ENCODE measurements around the gene EHD4.

The EHD4 gene

DNA sequence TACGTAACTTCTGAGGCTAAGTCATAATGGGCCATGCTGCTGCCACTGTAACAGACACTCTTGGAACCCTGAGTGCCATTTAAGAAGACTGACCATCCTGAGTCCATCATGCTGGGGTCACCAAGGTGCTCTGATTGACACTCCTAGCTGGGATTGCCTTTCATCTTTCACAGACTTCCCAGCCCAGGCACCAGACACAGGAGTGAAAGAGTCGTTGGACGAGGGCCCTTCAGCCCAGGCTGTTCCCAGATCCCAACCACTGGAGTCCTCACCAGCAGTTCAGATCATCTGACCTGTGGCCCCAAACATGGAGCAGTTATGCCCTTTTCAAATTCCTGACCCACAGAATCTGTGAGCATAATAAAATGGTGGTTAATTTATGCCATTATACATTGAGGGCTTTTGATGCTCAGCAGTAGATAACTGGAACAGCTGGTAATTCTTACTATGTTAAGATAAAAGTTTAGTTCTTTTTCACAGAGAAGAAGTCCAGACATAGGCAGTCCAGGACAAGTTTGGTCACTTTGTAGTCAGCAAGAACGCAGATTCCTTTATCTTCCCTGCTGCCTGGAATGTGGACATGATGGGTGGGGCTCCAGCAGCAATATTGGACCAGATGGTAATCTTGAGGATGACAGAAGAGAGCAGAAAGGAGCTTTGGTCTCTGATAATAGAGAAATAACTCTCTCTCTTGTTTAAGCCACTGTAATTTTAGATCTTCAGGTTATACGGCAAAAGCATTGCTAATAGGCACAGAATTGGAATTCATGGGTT is 7.3 kb upstream of the EHD4 start:
- no peak for DNase-seq

DNA sequence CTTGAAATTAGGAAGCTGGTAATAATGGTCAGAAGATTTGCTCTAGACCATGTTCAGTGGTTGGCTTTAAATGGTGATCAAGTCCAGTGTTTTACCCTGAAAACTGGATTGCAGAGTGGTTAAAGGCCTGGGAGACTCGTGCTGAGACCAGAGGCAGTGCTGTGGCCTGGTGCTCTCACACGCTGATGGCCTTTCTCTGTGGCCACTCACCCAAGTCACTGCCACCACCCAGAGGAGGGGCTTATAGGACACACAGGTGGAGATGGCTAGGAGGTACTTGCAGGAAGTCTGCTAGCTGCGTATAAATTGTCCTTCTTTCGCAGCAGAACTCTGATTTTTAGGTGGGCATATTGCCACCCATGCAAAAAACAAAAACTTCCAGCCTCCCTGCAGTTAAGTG is 6.2 kb upstream of the EHD4 start:
- no peak for DNase-seq

DNA sequence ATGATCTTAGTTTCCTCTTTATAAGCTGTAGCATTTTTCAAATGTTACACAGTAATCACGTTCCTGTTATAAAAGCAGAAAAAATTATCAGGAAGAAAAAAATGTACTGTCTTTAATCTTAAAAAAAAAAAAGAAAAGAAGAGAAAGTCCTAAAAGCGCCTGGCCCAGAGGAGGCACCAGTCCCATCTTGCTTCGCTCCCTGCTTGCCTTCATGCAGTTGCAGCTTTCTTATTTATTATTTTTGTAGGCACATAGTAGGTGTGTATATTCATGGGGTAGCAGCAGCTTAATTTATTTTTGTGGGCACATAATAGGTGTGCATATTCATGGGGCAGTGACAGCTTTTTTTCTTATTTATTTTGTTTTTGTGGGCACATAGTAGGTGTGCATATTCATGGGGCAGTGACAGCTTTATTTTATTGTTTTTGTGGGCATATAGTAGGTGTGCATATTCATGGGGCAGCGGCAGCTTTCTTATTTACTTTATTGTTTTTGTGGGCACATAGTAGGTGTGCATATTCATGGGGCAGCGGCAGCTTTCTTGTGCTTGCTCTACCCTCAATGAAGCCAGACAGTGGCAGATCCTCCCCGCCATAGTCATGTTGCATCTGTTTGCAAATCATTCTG is 5.5 kb upstream of the EHD4 start:
- DNase-seq, result no peak

DNA sequence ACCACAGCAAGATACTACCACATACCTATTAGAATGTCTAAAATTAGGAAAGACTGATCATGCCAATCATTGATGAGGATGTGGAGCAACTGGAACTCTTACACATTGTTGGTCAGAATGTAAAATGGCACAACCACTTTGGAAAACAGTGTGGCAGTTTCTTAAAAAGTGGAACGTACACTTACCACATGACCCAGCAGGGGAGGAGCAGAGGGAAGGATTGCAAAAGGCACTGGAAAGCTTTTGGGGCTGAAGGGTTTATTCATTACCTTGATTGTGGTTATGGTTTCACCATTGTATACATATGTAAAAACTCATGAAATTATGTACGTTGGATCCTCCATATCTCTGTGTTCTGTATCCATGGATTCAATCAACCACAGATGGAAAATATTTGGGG is 3.3 kb upstream of the EHD4 start:
- no peak for DNase-seq

DNA sequence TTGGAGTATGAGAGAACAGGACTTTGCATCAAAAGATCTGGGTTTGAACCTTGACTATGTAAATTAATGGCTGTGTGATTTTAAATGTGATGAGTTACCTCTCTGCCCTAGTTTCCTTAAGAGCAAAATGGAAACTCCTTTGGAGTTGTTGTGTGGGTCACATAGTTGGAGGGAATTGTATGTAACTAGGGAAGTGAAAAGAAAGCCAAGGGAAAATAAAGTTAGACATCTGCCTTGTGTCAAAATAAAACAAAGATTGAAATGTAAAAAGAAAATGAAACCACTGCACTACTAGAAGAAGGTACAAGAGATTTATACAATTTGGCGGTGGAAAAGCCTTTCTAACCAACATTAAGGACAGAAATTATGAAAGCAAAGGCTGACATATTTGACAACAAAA is 1.7 kb upstream of the EHD4 start:
- no peak for DNase-seq

DNA sequence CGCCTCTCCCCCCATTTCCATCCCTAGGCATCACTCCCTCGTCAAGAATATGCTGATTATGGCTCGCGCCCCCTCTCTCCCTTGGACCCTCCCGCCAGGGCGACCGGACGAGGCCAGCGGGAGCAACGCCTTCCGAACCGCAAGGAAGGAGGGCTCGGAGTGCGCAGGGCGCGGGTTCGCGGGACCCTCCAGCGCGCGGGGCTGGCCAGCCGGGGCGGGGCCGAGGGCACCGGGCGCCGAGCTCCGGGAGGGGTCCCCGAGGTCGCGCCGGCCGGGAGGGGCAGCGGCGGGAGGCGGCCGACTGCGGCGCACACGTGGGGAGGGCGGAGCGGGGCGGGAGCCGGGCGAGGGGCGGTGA is 483 bp downstream of the EHD4 start:
- DNase-seq, result no peak

DNA sequence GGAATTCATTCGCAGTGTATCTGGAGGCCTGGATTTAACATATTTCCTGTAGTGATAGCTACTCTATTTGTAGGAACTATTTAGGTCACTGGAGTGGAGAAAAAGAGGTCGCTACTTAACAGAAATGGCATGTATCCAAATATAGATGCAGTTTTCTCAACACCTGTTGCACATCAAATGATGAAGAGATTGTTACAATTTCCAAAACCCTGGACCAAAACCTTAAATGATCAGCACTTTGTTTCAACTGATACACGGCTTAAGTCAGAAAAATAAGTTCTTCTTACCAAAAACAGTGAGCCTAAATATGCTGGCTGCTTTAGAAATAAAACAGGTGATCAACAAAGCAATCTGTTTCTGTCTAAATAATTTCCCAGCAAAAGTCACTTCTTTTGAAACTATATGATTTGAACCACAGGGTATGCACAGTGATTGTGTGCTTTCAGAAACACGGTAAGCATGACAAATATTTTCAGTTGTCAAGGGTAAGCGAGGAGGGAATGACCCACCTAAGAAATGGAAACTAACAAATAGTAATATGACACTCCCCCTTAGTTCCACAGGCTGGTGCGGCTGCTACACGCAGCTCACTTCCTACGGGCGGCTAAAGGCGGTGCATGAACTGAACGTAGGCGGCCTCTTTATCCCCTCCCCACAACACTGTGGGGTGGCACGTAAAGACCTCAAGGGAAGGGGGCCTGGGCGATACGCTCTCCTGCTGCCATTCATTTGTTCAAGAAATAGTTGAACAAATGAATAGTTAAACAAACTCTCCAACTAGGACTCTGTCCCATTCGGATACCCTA is 1.1 kb downstream of the EHD4 start:
- DNase-seq, result peak; percentile 50

DNA sequence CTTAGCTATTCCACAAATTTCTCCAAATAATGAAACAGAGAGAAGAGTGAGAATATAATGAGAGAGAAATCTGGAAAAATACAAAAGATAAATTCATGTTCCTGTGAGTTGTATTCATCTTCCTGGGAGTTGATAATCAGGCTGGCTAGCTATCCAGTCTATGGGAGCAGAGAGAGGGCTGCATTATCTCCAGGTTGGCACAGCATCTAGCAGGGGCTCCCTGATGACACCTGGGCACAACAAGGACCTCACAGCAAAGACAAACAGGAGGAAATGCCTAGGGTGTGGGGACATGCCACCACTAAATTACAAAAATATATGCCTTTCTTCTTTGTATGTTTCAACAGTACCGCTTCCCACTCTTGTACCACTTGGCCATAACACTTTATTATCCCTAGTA is 1.9 kb downstream of the EHD4 start:
- DNase-seq, result no peak

DNA sequence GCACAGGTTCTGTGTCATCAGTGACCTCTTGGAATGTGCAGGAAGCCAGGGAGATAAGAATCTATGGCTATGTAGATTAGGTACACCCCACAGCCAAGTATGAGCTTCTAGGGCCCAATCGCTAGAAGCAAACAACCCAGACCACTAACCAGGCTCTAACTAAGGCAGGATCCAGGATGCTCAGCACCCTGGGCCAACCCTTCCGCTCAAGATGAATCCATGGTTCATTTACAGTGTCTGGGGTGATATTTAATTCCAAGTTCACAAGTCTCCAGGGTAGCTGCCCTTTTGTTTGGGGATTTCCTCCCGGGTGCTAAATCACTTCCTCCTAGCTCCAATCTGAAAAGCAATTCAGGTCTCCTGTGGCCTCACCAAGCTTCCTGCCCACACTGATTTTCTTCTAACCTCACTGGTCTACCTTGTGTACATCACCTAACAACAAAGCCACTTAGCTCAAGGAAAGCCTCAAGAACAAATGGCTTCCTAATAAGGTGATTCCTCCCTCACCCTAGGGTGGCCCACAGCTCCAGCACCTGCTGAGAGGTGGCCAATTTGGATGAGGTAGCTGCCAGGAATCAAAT is 2.4 kb downstream of the EHD4 start:
- DNase-seq, result no peak

DNA sequence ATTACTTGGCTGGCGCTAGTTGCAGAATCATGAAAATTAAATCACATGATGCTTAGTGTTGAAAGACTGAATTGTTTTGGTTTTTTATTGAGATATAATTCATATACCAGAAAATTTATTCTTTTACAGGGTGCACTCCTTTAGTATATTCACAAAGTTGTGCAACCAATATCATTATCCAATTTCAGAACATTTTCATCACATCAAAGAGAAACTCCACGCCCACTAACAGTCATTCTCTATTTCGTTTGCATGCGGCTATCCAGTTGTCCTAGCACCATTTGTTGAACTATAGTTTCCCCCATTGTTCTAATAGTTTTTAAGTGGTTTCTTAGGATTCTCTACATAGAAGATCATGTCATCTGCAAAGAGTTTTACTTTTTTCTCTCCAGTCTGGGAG is 3.7 kb downstream of the EHD4 start:
- no peak for DNase-seq

DNA sequence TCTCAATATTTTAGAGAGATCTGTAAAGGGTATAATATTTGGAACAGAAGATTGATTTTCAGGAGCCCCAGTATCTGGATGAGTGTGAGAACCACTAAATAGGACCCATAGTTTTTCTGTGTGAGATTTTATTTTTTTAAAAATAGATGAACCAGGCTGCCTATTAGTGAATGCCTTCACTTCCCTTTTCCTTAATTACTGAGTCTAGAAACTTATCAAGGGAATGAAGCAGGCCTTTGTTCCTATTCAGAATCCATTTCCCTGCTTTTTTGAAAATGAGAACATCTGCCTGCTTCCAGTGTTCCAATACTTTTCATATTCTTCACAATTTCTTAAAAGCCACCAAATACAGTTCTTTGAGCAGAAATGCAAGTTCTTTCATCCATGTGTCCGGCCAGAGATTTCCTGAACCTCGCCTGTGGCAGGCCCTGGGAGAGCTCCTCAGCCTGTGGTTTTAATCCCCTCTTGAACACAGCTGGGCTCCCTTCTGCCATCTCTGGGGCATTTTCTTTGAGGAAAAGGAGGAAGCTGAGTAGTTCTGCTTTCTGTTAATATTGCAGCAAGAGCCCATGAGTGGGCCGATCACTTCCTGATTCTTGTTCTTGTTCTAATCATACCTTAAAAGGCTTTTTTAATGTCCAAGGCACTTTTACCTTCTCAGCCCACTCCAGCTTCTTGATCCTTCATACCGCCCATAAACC is 4.7 kb downstream of the EHD4 start:
- no peak for DNase-seq

DNA sequence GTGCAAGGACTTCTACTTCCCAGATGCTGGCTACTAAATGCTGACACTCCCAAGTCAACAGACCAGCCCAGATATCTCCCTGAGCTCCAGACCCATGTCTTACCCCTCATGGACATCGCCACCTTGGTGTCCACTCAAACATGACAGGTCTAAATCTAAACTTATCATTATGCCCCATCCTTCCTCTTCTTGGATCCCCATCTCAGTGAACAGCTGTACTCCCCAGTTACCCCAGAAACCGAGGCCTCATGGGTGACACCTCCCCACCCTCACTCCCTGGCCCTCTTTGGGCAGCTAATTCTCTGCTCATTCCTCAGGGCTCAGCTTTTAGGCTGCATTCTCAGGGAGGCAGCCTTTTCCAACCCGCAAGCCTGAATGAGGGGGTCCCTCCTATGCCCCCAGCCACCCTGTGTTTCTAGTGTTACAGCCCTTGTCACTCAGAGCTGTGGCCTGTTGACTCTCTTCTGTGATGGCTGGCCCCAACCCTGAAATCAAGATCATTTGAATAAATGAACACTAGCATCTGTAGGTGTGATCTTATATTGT is 5.4 kb downstream of the EHD4 start:
- DNase-seq, result no peak

DNA sequence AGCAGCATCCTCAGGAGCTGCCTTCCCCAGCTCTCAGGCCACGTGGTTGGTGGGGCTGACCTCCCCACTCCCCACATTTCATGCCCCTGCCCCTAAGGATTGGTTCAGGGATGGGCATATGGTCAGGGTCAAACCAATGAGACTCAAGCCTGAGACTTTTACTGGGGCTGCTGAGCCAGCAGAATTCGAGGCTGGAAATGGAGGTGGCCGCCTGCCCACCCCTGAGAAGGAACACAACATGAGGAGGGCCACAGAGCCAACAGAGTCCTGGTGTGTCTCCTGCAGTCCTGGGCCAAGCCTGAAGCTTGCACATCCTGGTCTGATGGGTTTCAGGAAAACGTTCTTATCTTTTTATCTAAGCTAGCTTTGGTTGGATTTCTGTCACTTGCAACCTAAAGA is 5.9 kb downstream of the EHD4 start:
- no peak for DNase-seq

DNA sequence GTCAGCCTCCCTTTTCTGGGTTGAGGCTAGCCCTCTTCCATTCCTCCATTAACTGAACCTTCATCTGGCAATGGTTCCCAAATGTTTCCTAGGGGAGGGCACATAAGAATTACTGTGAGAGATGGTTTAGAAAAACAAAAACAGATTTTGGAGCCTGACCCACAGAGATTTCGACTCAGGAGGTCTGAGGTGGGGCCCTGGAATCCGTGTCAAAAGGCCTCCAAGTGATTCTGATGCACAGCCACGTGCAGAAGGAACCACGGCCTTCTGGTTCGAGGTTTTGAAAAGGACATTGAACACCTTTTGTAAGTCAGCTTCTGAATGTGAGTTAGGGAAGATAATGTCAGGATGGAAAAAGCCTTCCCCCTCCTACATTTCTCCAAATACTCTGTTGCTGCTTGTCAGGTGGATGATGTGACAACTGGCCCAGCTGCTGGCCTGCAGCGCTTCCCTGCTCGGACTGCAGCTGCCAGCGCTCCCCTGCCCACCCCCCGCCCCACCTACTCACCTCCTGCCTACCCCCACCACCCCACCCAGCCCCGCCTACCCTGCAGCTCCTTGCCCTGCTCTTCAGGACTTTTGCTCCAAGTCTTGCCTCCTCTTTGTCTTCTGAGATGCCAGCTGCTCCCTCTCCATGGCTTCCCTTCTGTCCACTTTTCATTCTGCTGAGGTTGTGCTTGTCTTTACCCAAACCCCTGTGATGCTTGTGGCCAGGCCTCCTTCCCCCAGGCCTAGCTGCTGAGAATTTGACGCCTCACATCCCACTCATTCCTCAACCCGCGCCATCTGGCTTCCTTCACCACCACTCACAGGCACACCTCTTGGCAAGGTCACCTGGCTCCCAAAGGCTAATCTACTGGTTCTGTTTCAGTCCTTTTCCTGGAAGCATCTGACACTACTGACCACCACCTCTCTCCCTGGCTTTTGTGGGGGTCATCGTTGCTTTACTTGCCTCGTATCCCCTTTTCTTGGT is 6.6 kb downstream of the EHD4 start:
- no peak for DNase-seq

DNA sequence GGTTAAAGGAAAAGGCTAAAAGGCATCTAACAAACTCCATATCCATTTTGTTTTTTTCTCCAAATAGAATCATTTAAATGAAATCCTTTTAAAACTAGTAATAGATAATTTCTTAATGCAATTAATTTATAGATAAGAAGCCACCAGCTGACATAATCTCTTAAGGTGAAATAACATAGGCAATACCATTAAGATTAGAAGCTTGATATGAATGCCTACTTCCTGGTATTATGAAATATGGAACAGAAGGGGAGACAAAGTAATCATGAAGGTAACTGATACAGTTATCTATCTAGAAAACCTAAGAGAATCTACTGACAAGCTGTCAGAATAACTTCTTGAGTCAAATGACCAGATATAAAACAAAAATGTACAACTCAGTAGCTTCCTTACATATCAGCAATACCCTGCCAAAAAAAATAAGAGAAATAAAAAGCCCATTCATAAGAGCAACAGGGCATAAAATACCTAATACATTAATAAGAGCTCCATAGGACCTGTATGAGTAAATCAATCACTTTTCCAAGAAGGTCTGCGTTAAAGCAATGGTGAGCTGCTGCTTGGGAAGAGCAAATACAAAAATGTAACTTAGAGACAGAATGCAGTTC is 10.7 kb downstream of the EHD4 start:
- no peak for DNase-seq

DNA sequence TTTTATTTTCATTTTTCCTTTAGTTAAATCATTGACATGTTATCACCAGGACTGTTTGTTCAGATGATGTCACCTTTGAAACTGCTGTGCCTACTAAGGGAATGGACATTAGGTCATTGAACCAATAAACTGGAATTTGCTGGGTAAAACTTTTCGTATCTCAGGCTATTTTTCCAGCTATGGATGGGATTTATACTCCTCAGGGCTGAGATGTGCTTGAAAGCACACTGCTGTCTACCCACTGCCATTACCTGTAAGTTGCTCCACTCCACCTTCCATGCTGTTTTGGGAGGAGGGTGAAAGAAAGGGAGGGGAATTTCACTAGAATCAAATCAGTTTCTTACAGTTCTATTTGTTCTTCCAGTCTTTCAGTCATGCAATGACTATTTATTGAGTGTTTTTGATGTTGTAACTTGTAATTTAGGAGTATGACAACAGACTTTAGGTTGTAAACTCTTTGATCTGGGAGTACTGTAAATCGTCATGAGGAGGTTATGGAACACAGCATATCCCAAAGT is 11.3 kb downstream of the EHD4 start:
- DNase-seq, result no peak

DNA sequence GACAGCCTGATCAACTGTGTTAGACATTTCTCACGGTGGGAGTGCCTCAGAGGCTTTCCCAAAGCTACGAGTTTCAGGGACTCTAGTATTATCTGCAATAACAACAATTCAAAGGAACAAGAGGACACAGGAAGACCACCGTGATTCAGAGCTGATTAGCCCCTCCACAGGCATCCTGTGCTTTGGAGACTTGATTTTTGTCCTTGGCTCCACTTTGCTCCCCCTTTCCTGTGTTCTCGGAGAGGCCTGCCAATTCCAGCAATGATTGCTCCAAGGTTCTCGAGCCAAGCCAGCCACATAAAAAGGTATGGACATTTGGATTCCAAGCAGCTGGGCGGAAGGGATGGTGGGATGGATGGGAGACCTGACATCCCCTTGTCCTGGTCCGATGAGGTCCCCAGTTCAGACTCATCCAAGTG is 14.3 kb downstream of the EHD4 start:
- no peak for DNase-seq

DNA sequence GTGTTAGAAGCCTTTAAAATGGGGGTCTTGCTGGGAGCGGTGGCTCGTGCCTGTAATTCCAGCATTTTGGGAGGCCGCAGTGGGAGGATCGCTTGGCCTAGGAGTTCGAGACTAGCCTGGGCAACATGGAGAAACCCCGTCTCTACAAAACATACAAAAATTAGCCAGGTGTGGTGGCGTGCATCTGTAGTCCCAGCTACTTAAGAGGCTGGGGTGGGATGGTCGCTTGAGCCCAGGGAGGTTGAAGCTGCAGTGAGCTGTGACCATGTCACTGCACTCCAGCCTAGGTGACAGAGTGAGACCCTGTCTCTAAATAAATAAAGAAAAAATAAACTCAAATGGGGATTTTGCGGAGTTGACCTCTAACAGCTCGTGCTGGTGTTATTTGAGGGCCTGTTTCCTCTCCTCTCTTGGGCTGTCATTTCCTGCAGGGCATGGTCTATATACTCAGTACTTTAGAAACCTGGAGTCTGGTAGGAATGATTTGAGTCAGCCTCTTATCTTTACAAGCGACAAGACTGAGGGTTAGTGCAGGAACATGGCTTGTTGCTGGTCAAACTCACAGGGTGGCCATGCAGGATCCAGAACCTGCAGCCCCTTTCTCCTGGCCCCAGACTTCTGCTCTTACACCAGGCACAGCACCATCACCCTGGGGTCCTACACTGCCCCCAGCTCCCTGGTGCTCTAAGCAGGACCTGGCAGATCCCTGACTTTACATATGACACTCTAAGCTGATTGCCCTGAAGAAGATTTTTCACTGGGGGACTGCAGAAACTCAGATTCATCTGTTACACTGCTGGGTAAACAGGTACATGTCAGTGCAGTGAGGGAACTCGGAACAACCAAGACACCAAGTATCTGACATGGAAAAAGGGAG is 15.1 kb downstream of the EHD4 start:
- DNase-seq, result no peak

DNA sequence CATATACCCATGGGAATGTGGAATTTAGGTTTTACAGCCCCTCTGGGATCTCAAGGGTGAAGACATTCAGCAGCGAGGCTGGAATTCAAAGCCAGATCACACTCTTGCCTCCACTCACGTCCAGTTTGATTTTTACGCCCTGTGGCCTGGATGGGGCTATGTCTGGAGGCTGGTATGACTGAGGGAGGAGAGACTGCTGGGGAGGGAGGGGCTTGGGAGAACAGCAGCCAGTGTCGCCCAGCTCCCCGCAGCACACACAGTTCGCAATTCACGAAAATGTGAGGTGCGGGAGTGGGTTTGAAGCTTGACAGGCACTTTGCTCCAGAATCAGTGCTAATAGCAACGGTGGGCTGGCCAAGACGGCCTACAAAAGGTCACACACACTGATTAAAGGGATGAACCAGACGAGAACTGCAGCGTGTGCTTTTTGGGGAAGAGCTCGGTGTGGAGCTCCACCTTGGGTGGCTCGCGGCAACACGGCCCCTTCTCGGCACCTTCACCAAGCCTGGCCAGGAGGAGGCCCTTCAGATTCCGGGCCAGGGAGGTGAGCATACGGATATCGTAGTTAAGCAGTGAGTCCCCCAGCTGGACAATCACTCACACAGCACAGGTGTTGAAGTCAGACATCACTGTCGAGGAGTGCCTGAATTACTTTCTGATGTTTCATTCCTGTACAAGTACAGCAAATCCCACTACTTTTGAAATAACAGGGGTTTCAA is 16.4 kb downstream of the EHD4 start:
- no peak for DNase-seq

All from NCI-H146 (cell line).